GM12878 (cell line): ENCODE data around the gene SDHC. TPM values are rescaled to one million over a fixed set of nuclear protein-coding genes. Genes with fewer than 3 reads are reported as not detected.

Source experiments
- HDGF ChIP-seq: fragments of 450-650 bp; IDR thresholded peaks from 2 replicates; pipeline ENCODE4 v1.6.1; 2016; ENCODE audit warnings: antibody characterized with exemption
- IRF4 ChIP-seq: IDR thresholded peaks from 2 replicates; pipeline ENCODE4 v1.6.1; 2011; ENCODE audit warnings: low read depth, low read length
- RAD51 ChIP-seq: fragments of 450-650 bp; IDR thresholded peaks from 2 replicates; pipeline ENCODE4 v1.6.1; 2016; ENCODE audit warnings: moderate library complexity, mild to moderate bottlenecking, inconsistent platforms
- SP1 ChIP-seq: IDR thresholded peaks from one replicate; pipeline ENCODE4 v1.6.1; 2011; ENCODE audit warnings: low read depth, low read length
- STAT1 ChIP-seq: fragments of 450-650 bp; conservative IDR thresholded peaks from 2 replicates; pipeline ENCODE4 v1.6.1; 2014; ENCODE audit warnings: antibody characterized with exemption, mild to moderate bottlenecking
- SUZ12 ChIP-seq: fragments of 200-600 bp; sonication (generic); IDR thresholded peaks from one replicate; pipeline ENCODE4 v1.6.1; 2018; ENCODE audit warnings: antibody characterized with exemption, mild to moderate bottlenecking; ENCODE audit not compliant: unreplicated experiment
- TARDBP ChIP-seq: IDR thresholded peaks from 2 replicates; pipeline ENCODE4 v1.6.1; 2016; ENCODE audit warnings: borderline replicate concordance
- YBX1 ChIP-seq: fragments of 450-650 bp; IDR thresholded peaks from 2 replicates; pipeline ENCODE4 v1.6.1; 2016; ENCODE audit warnings: antibody characterized with exemption
- polyA plus RNA-seq, 11 experiments: library from polyadenylated mRNA; depleted of rRNA in 4 of 11; unstranded in 6 of 11; stranded (reverse) in 5 of 11; fragments of >200 nt; fragmentation: Nextera tagmentation in 4 of 11; fragmentation: Illumina TruSeq in 1 of 11; extraction: Ambion mirVana in 4 of 11; extraction: Trizol in 1 of 11; gene quantifications; 1 replicate in 1 of 11; 2 replicates in 10 of 11; pipeline versions ENCODE4 v1.2.1 to v1.2.3, GENCODE V29; 2011 to 2016; ENCODE audit warnings: inconsistent platforms in 2 of 11, missing spikeins in 2 of 11, low read depth in 1 of 11
- total RNA-seq, 4 experiments: library from RNA; depleted of rRNA in 3 of 4; stranded (reverse); fragments of >200 nt in 3 of 4; fragmentation: Illumina TruSeq in 1 of 4; extraction: Trizol in 1 of 4; gene quantifications; 2 replicates each; pipeline versions ENCODE4 v1.2.1 to v1.2.3, GENCODE V29; 2013 to 2021
- TF ChIP-seq, protein P1 (sequence below): IDR thresholded peaks from 2 replicates; pipeline ENCODE4 v1.6.1; 2012; ENCODE audit warnings: mild to moderate bottlenecking, low read depth, low read length
- TF ChIP-seq, protein P2 (sequence below): fragments of 150-350 bp; IDR thresholded peaks from 2 replicates; pipeline ENCODE4 v1.6.1; 2016; ENCODE audit warnings: low read depth, low read length

SDHC gene
- total and polyA plus RNA-seq, 10 of the 15 experiments (the other 5 are each of a cell fraction or from before 2014, with no cell fraction given), result 18.4 to 340 (median 178) TPM

DNA sequence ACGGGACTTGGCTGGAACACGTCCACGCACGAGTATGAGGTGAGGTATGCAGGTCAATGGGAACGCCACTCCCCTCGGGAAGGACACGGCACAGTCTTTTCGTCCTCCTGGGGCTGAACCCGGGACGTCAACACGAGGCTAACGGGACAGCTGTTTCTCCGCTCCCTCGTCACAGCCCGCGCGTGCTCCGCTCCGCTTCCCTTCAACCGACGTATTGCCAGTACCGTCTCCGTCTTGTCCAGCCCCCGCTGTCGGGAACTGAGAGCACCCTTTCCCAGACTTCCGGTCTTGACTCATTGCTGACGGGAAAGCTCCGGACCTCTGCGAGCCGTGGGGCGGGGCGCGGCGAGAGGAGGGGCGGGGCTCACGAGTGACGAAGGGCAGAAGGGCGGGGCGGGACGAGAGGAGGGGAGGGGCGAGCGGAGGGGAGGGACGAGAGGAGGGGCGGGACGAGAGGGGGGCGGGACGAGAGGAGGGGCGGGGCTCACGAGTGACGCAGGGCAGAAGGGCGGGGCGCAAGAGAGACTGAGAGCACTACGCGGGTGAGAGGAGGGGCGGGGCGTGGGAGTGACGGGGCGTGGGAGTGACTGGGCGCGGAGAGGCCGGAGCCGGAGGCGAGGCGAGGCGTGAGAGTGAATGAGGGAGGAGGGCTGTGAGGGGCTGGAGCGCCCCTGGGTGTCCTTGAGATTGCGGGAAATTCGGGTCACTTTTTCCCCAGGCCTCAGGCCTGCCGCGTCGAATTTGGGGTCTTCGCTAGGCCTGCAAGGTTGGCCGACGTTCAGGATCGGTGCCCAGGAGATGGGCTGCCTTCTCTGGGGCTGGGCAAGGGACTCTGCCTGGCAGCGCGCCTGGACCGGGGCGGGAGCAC lies 75.7 kb downstream of the SDHC start (continued):
- TF ChIP-seq HDGF (peak; percentile 87), STAT1 (no peak), SUZ12 (no peak), IRF4 (0 out of 2 replicates have a peak, but pooled peaks have one; percentile 24), YBX1 (no peak), RAD51 (no peak), TARDBP (no peak), SP1 (no peak)
- TF ChIP-seq, protein P1, sequence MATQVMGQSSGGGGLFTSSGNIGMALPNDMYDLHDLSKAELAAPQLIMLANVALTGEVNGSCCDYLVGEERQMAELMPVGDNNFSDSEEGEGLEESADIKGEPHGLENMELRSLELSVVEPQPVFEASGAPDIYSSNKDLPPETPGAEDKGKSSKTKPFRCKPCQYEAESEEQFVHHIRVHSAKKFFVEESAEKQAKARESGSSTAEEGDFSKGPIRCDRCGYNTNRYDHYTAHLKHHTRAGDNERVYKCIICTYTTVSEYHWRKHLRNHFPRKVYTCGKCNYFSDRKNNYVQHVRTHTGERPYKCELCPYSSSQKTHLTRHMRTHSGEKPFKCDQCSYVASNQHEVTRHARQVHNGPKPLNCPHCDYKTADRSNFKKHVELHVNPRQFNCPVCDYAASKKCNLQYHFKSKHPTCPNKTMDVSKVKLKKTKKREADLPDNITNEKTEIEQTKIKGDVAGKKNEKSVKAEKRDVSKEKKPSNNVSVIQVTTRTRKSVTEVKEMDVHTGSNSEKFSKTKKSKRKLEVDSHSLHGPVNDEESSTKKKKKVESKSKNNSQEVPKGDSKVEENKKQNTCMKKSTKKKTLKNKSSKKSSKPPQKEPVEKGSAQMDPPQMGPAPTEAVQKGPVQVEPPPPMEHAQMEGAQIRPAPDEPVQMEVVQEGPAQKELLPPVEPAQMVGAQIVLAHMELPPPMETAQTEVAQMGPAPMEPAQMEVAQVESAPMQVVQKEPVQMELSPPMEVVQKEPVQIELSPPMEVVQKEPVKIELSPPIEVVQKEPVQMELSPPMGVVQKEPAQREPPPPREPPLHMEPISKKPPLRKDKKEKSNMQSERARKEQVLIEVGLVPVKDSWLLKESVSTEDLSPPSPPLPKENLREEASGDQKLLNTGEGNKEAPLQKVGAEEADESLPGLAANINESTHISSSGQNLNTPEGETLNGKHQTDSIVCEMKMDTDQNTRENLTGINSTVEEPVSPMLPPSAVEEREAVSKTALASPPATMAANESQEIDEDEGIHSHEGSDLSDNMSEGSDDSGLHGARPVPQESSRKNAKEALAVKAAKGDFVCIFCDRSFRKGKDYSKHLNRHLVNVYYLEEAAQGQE, result no peak
- TF ChIP-seq, protein P2, sequence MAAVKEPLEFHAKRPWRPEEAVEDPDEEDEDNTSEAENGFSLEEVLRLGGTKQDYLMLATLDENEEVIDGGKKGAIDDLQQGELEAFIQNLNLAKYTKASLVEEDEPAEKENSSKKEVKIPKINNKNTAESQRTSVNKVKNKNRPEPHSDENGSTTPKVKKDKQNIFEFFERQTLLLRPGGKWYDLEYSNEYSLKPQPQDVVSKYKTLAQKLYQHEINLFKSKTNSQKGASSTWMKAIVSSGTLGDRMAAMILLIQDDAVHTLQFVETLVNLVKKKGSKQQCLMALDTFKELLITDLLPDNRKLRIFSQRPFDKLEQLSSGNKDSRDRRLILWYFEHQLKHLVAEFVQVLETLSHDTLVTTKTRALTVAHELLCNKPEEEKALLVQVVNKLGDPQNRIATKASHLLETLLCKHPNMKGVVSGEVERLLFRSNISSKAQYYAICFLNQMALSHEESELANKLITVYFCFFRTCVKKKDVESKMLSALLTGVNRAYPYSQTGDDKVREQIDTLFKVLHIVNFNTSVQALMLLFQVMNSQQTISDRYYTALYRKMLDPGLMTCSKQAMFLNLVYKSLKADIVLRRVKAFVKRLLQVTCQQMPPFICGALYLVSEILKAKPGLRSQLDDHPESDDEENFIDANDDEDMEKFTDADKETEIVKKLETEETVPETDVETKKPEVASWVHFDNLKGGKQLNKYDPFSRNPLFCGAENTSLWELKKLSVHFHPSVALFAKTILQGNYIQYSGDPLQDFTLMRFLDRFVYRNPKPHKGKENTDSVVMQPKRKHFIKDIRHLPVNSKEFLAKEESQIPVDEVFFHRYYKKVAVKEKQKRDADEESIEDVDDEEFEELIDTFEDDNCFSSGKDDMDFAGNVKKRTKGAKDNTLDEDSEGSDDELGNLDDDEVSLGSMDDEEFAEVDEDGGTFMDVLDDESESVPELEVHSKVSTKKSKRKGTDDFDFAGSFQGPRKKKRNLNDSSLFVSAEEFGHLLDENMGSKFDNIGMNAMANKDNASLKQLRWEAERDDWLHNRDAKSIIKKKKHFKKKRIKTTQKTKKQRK, result no peak
